Chondrocyte (in vitro differentiated cells): Measurements from ENCODE around the gene MBNL2. TPM values are rescaled to one million over a fixed set of nuclear protein-coding genes. Genes with fewer than 3 reads are reported as not detected.
A peak's percentile ranks its signal among the peaks of the same experiment; 100 is the strongest.

Experiments
- DNase-seq: peaks from one replicate; pipeline ENCODE4 v3.0.0; 2021; ENCODE audit warnings: mixed read lengths, low spot score
- H3K27ac Mint-ChIP-seq: one replicate; pipeline ENCODE4 v1.8.0; 2021; ENCODE audit warnings: mild to moderate bottlenecking, moderate library complexity, mixed read lengths; ENCODE audit not compliant: unreplicated experiment
- H3K27me3 Mint-ChIP-seq: 2 replicates; pipeline ENCODE4 v1.8.0; 2021; ENCODE audit warnings: low read depth, mixed read lengths
- H3K36me3 Mint-ChIP-seq: 2 replicates; pipeline ENCODE4 v1.8.0; 2021; ENCODE audit warnings: low read depth, mixed read lengths
- H3K4me1 Mint-ChIP-seq: 2 replicates; pipeline ENCODE4 v1.8.0; 2021; ENCODE audit warnings: low read depth, mild to moderate bottlenecking, mixed read lengths
- H3K4me3 Mint-ChIP-seq: one replicate; pipeline ENCODE4 v1.8.0; 2021; ENCODE audit warnings: mild to moderate bottlenecking, moderate library complexity, mixed read lengths; ENCODE audit not compliant: unreplicated experiment
- H3K9me3 Mint-ChIP-seq: 2 replicates; pipeline ENCODE4 v1.8.0; 2021; ENCODE audit warnings: low read depth, mixed read lengths
- total RNA-seq: library from RNA; stranded (reverse); gene quantifications from 3 replicates; pipeline ENCODE4 v1.2.1, GENCODE V29; 2021
- TF ChIP-seq, protein P1 (sequence below): fragments of 200-600 bp; sonication (generic); IDR thresholded peaks from 2 replicates; pipeline ENCODE4 v1.5.0; 2021; ENCODE audit warnings: antibody characterized with exemption, mild to moderate bottlenecking, moderate library complexity

MBNL2 gene
- total RNA-seq, 1 donor from 2014 or later, result 41.3 TPM

DNA sequence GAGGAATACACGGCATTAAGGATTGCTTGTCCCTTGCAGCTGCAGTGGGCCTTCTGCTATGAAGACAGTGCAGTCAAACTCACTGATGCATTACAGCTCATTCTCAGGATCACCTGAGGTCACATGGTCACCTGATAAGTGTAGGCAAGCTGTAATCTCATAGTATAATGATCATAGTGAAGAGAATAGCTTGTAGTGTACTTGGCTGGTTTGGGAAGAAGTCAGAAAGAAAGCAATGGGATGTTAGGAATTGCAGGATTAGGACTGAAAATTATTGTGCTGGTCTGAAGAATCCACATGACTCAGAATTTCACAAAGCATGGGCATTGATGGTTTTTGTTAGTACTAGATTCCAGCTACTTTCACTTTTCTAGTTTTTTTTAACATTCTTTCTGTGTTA is 76.7 kb downstream of the MBNL2 start:
- no peak for DNase-seq
- H3K27me3 Mint-ChIP-seq, result no peaks in the 10 kb centered on the region
- H3K4me3 Mint-ChIP-seq, result no peak overlapping the region
- TF ChIP-seq, protein P1, sequence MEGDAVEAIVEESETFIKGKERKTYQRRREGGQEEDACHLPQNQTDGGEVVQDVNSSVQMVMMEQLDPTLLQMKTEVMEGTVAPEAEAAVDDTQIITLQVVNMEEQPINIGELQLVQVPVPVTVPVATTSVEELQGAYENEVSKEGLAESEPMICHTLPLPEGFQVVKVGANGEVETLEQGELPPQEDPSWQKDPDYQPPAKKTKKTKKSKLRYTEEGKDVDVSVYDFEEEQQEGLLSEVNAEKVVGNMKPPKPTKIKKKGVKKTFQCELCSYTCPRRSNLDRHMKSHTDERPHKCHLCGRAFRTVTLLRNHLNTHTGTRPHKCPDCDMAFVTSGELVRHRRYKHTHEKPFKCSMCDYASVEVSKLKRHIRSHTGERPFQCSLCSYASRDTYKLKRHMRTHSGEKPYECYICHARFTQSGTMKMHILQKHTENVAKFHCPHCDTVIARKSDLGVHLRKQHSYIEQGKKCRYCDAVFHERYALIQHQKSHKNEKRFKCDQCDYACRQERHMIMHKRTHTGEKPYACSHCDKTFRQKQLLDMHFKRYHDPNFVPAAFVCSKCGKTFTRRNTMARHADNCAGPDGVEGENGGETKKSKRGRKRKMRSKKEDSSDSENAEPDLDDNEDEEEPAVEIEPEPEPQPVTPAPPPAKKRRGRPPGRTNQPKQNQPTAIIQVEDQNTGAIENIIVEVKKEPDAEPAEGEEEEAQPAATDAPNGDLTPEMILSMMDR, result no peak
- H3K4me1 Mint-ChIP-seq, result peaks cover 47% of the 10 kb centered on the region
- peak overlapping the region; percentile 77 for H3K27ac Mint-ChIP-seq
- no peaks in the 10 kb centered on the region for H3K36me3 Mint-ChIP-seq
- H3K9me3 Mint-ChIP-seq, result no peaks in the 10 kb centered on the region

DNA sequence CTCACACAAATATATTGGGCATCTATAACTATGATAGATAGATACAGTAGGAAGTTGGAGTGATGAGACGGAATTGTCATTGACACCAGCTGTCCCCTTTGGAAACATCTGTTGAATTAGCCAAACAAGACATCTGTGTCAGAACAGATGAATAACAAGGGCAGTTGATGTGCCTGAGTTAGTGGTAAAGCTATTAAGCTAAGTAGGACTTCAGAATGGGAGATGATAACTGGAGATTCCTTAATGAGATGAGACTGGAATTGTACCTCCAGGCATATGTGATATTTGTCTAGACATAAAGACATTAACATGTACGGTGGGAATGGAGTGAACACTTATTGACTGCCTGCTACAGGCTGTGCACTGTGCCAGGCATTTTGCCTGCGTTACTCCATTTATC is 78.7 kb downstream of the MBNL2 start:
- no peak for DNase-seq
- H3K4me3 Mint-ChIP-seq, result no peak overlapping the region
- no peak overlapping the region for H3K27ac Mint-ChIP-seq
- TF ChIP-seq, protein P1, result no peak
- peaks cover 33% of the 10 kb centered on the region for H3K4me1 Mint-ChIP-seq
- no peaks in the 10 kb centered on the region for H3K36me3 Mint-ChIP-seq
- no peaks in the 10 kb centered on the region for H3K9me3 Mint-ChIP-seq
- H3K27me3 Mint-ChIP-seq, result no peaks in the 10 kb centered on the region

DNA sequence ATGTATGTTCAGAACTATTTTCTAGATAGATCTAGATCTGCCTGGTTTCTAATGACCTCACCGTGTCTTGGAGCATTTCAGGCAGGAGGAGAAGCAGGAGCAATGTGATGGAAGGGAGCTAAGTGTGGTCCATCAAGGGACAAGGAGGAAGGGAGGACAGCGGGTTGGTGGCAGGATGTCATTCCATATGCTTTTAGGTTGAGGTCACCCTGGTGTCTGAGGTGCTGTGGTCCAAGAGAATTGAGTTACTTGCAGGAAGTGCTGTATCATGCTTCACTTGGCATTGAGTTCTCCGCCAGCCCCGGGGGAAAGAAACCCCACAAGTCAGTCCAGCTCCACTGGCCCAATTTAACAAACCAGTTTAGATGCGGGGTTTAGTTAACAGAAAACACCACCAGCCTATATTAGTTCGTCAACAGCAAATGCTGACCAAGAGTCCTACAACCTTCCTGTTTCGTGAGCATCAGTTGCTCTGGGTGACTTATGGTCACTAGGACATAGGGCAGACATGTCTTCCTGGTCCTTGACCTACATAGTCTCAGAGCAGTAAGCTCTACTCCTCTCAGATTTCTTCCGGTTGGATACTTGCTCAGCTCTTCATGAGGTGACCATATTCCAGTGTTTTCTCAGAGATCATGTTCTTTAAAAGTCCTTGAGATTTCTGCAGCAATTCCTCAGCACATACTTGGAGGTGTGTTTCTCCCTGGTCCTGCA is 79.4 kb downstream of the MBNL2 start:
- no peak for DNase-seq
- Mint-ChIP-seq H3K9me3 (no peaks in the 10 kb centered on the region), H3K27me3 (no peaks in the 10 kb centered on the region), H3K4me3 (no peak overlapping the region), H3K4me1 (peaks cover 33% of the 10 kb centered on the region), H3K36me3 (no peaks in the 10 kb centered on the region), H3K27ac (no peak overlapping the region)
- TF ChIP-seq, protein P1, result no peak

DNA sequence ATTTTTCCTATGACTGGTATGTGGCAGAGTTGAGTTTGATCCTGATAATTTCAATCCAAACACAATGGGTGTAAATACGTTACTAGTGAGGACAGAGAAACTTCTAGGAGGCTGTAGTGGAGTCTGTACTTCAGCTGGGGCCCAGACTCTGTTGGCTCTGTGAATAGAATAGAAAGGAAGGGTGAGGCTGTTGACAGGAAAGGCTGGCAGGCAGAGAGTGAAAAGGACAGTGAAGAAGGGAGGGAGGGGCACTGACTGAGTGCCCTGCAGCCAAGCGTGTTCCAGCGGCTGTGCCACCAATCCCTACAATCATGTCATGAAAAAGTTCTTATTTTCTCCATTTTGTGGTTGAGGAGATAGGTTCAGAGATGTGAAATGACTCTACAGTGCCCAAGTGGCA is 80.5 kb downstream of the MBNL2 start:
- Mint-ChIP-seq H3K27me3 (no peaks in the 10 kb centered on the region), H3K4me3 (no peak overlapping the region), H3K4me1 (peaks cover 33% of the 10 kb centered on the region), H3K9me3 (no peaks in the 10 kb centered on the region), H3K36me3 (no peaks in the 10 kb centered on the region), H3K27ac (no peak overlapping the region)
- DNase-seq, result no peak
- TF ChIP-seq, protein P1, result no peak

DNA sequence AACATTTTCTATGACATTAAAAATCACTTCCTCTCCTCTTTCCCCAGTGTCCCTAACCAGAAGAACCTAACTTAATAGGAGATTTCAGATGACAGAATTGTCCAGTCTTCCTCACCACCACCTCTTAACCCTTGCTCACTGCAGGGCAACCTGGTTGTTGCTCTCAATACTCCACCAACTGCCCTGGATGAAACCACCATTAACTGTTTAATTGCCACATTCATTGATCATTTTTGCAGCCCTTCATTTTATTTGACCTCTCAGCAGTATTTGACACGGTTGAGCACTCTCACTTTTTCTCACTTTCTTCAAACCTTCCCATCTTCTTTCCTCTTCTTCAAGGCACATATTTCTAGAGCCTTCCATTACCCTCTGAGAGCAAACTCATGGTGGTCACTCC is 84.0 kb downstream of the MBNL2 start:
- no peak overlapping the region for H3K4me3 Mint-ChIP-seq
- DNase-seq, result no peak
- no peaks in the 10 kb centered on the region for H3K27me3 Mint-ChIP-seq
- peaks cover 52% of the 10 kb centered on the region for H3K4me1 Mint-ChIP-seq
- TF ChIP-seq, protein P1, result no peak
- no peaks in the 10 kb centered on the region for H3K36me3 Mint-ChIP-seq
- no peaks in the 10 kb centered on the region for H3K9me3 Mint-ChIP-seq
- H3K27ac Mint-ChIP-seq, result peak overlapping the region; percentile 41
